Measurements from ENCODE around the gene SSBP3. TPM values are rescaled to one million over a fixed set of nuclear protein-coding genes. Genes with fewer than 3 reads are reported as not detected.

The SSBP3 gene
- total and polyA plus RNA-seq, 2 donors from 2014 or later = 33.3 to 49.6 TPM

DNA sequence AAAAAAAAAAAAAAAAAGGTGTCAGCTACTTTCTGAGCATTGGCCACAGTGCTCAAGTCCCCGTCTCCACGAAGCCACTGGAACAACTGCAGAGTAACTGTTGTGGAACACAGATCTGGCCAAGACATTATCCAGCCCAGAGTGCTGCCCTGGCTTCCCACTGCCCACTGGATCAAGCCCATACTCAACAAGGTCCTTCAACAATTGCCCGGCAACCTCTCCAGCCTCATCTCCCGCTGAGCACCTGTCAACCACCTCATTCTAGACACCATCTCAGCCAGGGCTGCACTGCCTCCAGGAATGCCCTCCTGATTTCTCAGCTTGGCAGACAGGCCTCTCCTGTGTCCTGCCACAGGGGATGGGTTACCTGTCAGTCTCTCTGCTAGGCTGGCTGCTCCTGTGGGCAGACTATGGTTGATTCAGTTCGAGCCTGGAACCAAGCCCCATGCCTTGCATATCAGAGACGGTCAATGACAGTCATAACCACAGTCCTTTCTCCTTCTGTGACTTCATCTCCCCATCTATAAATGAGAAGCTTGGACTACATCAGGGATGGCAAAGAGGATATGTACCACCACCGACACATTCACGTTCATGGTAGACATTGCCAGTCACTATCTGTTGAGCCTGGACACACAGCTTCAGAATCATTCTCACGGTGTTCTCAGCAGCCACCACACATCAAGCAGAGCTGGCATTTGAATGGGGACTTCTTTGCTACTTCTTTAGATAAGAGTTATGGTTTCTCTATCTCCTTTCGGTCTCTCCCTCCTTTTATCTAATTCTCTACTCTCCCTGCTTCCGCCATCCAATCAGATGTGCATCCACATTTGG, 129.4 kb downstream of the SSBP3 start:
- intact Hi-C loops (cut with DNase I) = no loop called here
- TF ChIP-seq, protein P1, sequence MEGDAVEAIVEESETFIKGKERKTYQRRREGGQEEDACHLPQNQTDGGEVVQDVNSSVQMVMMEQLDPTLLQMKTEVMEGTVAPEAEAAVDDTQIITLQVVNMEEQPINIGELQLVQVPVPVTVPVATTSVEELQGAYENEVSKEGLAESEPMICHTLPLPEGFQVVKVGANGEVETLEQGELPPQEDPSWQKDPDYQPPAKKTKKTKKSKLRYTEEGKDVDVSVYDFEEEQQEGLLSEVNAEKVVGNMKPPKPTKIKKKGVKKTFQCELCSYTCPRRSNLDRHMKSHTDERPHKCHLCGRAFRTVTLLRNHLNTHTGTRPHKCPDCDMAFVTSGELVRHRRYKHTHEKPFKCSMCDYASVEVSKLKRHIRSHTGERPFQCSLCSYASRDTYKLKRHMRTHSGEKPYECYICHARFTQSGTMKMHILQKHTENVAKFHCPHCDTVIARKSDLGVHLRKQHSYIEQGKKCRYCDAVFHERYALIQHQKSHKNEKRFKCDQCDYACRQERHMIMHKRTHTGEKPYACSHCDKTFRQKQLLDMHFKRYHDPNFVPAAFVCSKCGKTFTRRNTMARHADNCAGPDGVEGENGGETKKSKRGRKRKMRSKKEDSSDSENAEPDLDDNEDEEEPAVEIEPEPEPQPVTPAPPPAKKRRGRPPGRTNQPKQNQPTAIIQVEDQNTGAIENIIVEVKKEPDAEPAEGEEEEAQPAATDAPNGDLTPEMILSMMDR (IDR thresholded peaks at IDR 0.05; ENCODE audit: borderline replicate concordance, extremely low read depth, insufficient read depth) = no peak
- Histone ChIP-seq H3K9ac (ENCODE audit: low read length in 3 of 3) (peak overlapping the region in 2 of 3 donors; percentile 20 to 24), H3K36me3 (ENCODE audit: control insufficient read depth in 2 of 3, insufficient read depth in 3 of 3, low read length in 3 of 3) (no peaks in the 10 kb centered on the region), H3K4me1 (ENCODE audit: control insufficient read depth in 2 of 3, insufficient read depth in 2 of 3, low read depth in 1 of 3, low read length in 3 of 3) (peaks cover 8 to 73% (median 71%) of the 10 kb centered on the region in 3 donors), H3K4me3 (ENCODE audit: low read length in 3 of 3) (peak overlapping the region in 2 of 3 donors; percentile 26 to 31), H3K27ac (ENCODE audit: low read depth in 2 of 2, low read length in 2 of 2) (peak overlapping the region; percentile 90 to 95), H3K27me3 (ENCODE audit: control insufficient read depth, insufficient read depth, low read length) (no peaks in the 10 kb centered on the region), H3K9me3 (ENCODE audit: control insufficient read depth in 2 of 3, insufficient read depth in 1 of 3, low read length in 3 of 3) (no peaks in the 10 kb centered on the region)
- FAIRE-seq (no peak), DNase-seq (no peak)

DNA sequence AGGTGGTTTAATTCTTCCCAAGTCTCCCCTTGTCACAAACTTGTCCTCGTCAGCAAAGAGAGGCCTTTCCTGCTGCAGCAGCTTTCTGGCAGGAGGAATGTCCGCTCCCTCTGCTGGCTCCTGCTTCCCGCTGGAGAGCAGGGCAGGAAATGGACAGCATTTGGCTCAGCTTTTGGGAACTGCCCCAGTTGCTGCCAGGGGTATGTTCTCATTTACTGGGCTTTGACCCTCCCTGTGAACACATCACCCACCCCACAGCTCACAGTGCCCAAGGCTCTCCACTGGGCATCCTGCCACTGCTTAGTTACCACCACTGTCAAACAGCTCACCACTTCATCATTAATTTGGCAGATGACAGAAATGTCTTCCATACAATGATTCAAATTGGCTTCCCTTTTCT, 130.8 kb downstream of the SSBP3 start:
- H3K9ac ChIP-seq (ENCODE audit: low read length in 3 of 3) = peak overlapping the region in 2 of 3 donors; percentile 12 to 60
- H3K27me3 ChIP-seq (ENCODE audit: control insufficient read depth, insufficient read depth, low read length) = no peaks in the 10 kb centered on the region
- intact Hi-C loops (cut with DNase I) = no loop called here
- H3K4me1 ChIP-seq (ENCODE audit: control insufficient read depth in 2 of 3, insufficient read depth in 2 of 3, low read depth in 1 of 3, low read length in 3 of 3) = peaks cover 8 to 85% (median 72%) of the 10 kb centered on the region in 3 donors
- DNase-seq (peak in 2 of 5 donors; percentile 75 to 81), FAIRE-seq (no peak)
- H3K4me3 ChIP-seq (ENCODE audit: low read length in 3 of 3) = no peak overlapping the region
- peak overlapping the region; percentile 95 to 97 for H3K27ac ChIP-seq (ENCODE audit: low read depth in 2 of 2, low read length in 2 of 2)
- TF ChIP-seq, protein P1 (IDR thresholded peaks at IDR 0.05; ENCODE audit: borderline replicate concordance, extremely low read depth, insufficient read depth) = peak; percentile 22
- H3K36me3 ChIP-seq (ENCODE audit: control insufficient read depth in 2 of 3, insufficient read depth in 3 of 3, low read length in 3 of 3) = no peaks in the 10 kb centered on the region
- H3K9me3 ChIP-seq (ENCODE audit: control insufficient read depth in 2 of 3, insufficient read depth in 1 of 3, low read length in 3 of 3) = no peaks in the 10 kb centered on the region

DNA sequence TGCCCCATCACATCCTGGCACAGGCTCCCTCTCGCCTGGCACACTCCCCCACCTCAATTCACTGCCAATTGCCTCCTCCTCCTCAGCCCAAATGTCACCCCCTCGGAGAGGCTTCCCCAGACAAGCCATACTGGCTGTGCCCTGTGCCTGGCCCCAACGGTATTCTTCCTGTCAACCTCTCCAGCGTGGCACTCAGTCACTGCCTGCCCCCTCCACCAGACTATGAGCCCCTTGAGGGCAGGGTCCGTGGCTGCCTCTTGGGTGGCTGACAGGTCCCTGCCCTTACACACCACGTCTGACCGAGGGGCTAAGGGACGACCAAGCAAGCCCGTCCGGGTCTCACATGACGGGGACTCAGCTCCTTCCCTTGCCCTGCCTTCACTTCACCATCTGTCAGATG, 131.3 kb downstream of the SSBP3 start:
- no peak overlapping the region for H3K4me3 ChIP-seq (ENCODE audit: low read length in 3 of 3)
- no peaks in the 10 kb centered on the region for H3K27me3 ChIP-seq (ENCODE audit: control insufficient read depth, insufficient read depth, low read length)
- peaks cover 8 to 85% (median 72%) of the 10 kb centered on the region in 3 donors for H3K4me1 ChIP-seq (ENCODE audit: control insufficient read depth in 2 of 3, insufficient read depth in 2 of 3, low read depth in 1 of 3, low read length in 3 of 3)
- H3K27ac ChIP-seq (ENCODE audit: low read depth in 2 of 2, low read length in 2 of 2) = peak overlapping the region; percentile 95 to 97
- no peaks in the 10 kb centered on the region for H3K9me3 ChIP-seq (ENCODE audit: control insufficient read depth in 2 of 3, insufficient read depth in 1 of 3, low read length in 3 of 3)
- no peak for FAIRE-seq
- peak overlapping the region in 1 of 3 donors; percentile 60 for H3K9ac ChIP-seq (ENCODE audit: low read length in 3 of 3)
- peak in 1 of 5 donors; percentile 62 for DNase-seq
- intact Hi-C loops (cut with DNase I) = no loop called here
- no peaks in the 10 kb centered on the region for H3K36me3 ChIP-seq (ENCODE audit: control insufficient read depth in 2 of 3, insufficient read depth in 3 of 3, low read length in 3 of 3)
- TF ChIP-seq, protein P1 (IDR thresholded peaks at IDR 0.05; ENCODE audit: borderline replicate concordance, extremely low read depth, insufficient read depth) = no peak
